Anterior cingulate cortex (tissue), 58 donors: ENCODE data around the gene KIFC1.
"Not testable (repeated sequence)": the region's sequence is repeated elsewhere in the genome, so short reads cannot be mapped to it uniquely, and the experiment has no call there.

Experiments
- DNase-seq, 58 donors: peaks; one replicate each; lab custom pipeline; 2025; lab: John Stamatoyannopoulos, UW

KIFC1 gene

GRCh38 chr6:33373960-33374910 lies 17.4 kb upstream of the KIFC1 start:
- no peak for DNase-seq

- DNase-seq: peak in 26 of 58 donors; percentile 0 to 28 (median 4)
Measured at GRCh38 chr6:33375143-33375671, 16.4 kb upstream of the KIFC1 start.

- DNase-seq: no peak
Measured at GRCh38 chr6:33377171-33377570, 14.5 kb upstream of the KIFC1 start.

- DNase-seq: not testable (repeated sequence)
Measured at GRCh38 chr6:33379184-33379583, 12.4 kb upstream of the KIFC1 start.

GRCh38 chr6:33380272-33380981 lies 11.2 kb upstream of the KIFC1 start:
- DNase-seq: no peak

- DNase-seq: no peak
Measured at GRCh38 chr6:33383427-33384185, 8.0 kb upstream of the KIFC1 start.

- DNase-seq: peak in 1 of 58 donors; percentile 1
Measured at GRCh38 chr6:33384581-33385020, 7.0 kb upstream of the KIFC1 start.

- DNase-seq: no peak
Measured at GRCh38 chr6:33390173-33390572, 1.4 kb upstream of the KIFC1 start.

GRCh38 chr6:33390767-33391277 lies 801 bp upstream of the KIFC1 start:
- DNase-seq: no peak

GRCh38 chr6:33391922-33392594 lies 435 bp downstream of the KIFC1 start:
- peak in 1 of 58 donors; percentile 51 for DNase-seq

GRCh38 chr6:33392595-33392948 lies 949 bp downstream of the KIFC1 start:
- DNase-seq: no peak

- no peak for DNase-seq
Measured at GRCh38 chr6:33392979-33393378, 1.4 kb downstream of the KIFC1 start.

GRCh38 chr6:33397541-33397940 lies 5.9 kb downstream of the KIFC1 start:
- no peak for DNase-seq

GRCh38 chr6:33398601-33399000 lies 7.0 kb downstream of the KIFC1 start:
- DNase-seq: not testable (repeated sequence)

- DNase-seq: not testable (repeated sequence)
Measured at GRCh38 chr6:33399881-33400280, 8.3 kb downstream of the KIFC1 start.

- no peak for DNase-seq
Measured at GRCh38 chr6:33404884-33405283, 13.3 kb downstream of the KIFC1 start.

GRCh38 chr6:33405386-33405940 lies 13.8 kb downstream of the KIFC1 start:
- no peak for DNase-seq

GRCh38 chr6:33406126-33406525 lies 14.5 kb downstream of the KIFC1 start:
- DNase-seq: no peak

GRCh38 chr6:33407132-33407718 lies 15.6 kb downstream of the KIFC1 start:
- no peak for DNase-seq
